Panc1 (cell line): ENCODE data around the gene DCP2. TPM values are rescaled to one million over a fixed set of nuclear protein-coding genes. Genes with fewer than 3 reads are reported as not detected.

ENCODE experiments used
- ATAC-seq: fragments of 200-7000 bp; cut with Tn5 transposase; 2 replicates; pipeline ENCODE4 v1.9.1; 2020; ENCODE audit warnings: mild to moderate bottlenecking, moderate library complexity
- BruUV-seq: library from RNA; stranded (reverse); fragments of 400-500 nt; replicated peaks from 2 replicates; lab custom pipeline; 2021; lab: Mats Ljungman, UMichigan
- CTCF ChIA-PET: fragments of 300-600 bp; sonication (Branson Sonifier 250); formaldehyde crosslinking; loops from one replicate; lab custom pipeline; 2022; ENCODE audit warnings: antibody characterized with exemption; lab: Charles Lee
- POLR2A ChIA-PET: fragments of 300-600 bp; sonication (Branson Sonifier 250); formaldehyde crosslinking; loops from one replicate; lab custom pipeline; 2022; ENCODE audit warnings: antibody characterized with exemption; lab: Charles Lee
- DNase-seq: peaks from one replicate; pipeline ENCODE4 v3.0.0-alpha.2; 2010; ENCODE audit warnings: low read depth, low spot score
- H3K27ac ChIP-seq: 2 replicates; pipeline ENCODE4 v1.5.1; 2011; ENCODE audit warnings: mild to moderate bottlenecking, low read length, inconsistent platforms
- H3K27me3 ChIP-seq: fragments of 200-500 bp; sonication (Bioruptor generic); 2 replicates; pipeline ENCODE4 v1.6.0; 2014; ENCODE audit warnings: low read length, inconsistent platforms; ENCODE audit not compliant: control insufficient read depth, insufficient read depth
- H3K36me3 ChIP-seq: fragments of 200-500 bp; sonication (Bioruptor generic); 2 replicates; pipeline ENCODE4 v1.5.1; 2014; ENCODE audit warnings: inconsistent platforms, mild to moderate bottlenecking, low read length, moderate library complexity; ENCODE audit not compliant: control insufficient read depth, insufficient read depth
- H3K4me1 ChIP-seq: 2 replicates; pipeline ENCODE4 v1.5.1; 2011; ENCODE audit warnings: inconsistent platforms, mild to moderate bottlenecking, low read length, moderate library complexity; ENCODE audit not compliant: control insufficient read depth, insufficient read depth
- H3K4me3 ChIP-seq, 2 experiments: 2 replicates each; pipeline ENCODE4 v1.5.1; 2011 to 2012; ENCODE audit warnings: low read depth in 2 of 2, low read length in 2 of 2, mild to moderate bottlenecking in 2 of 2, inconsistent platforms in 1 of 2, moderate library complexity in 1 of 2
- H3K9me3 ChIP-seq: fragments of 200-500 bp; sonication (Bioruptor generic); 2 replicates; pipeline ENCODE4 v1.5.1; 2014; ENCODE audit warnings: low read depth, mild to moderate bottlenecking, inconsistent platforms, low read length, moderate library complexity; ENCODE audit not compliant: control insufficient read depth, insufficient read depth
- CTCF ChIP-seq: fragments of 450-650 bp; IDR thresholded peaks from 2 replicates; pipeline ENCODE4 v1.5.1; 2017; ENCODE audit warnings: mild to moderate bottlenecking
- POLR2AphosphoS5 ChIP-seq: IDR thresholded peaks from 2 replicates; pipeline ENCODE4 v1.6.1; 2012; ENCODE audit warnings: mild to moderate bottlenecking, low read depth, low read length, moderate library complexity
- REST ChIP-seq, 2 experiments: IDR thresholded peaks; 2 replicates each; pipeline ENCODE4 v1.6.1; 2011 to 2012; ENCODE audit warnings: low read depth in 2 of 2, control low read depth in 1 of 2, low read length in 1 of 2, mild to moderate bottlenecking in 1 of 2, moderate library complexity in 1 of 2; ENCODE audit not compliant: insufficient read depth in 1 of 2
- SIN3A ChIP-seq: IDR thresholded peaks from 2 replicates; pipeline ENCODE4 v1.6.1; 2012; ENCODE audit warnings: low read depth, mild to moderate bottlenecking, low read length, moderate library complexity, borderline replicate concordance; ENCODE audit not compliant: insufficient read depth
- TCF7L2 ChIP-seq: IDR thresholded peaks from 2 replicates; pipeline ENCODE4 v1.6.1; 2011; ENCODE audit warnings: mild to moderate bottlenecking, low read depth, low read length, inconsistent platforms
- in situ Hi-C: cut with HindIII; loops from 2 replicates; pipeline ENCODE4 v1.10.0; 2016; ENCODE audit warnings: low sequenced_read_pairs, low pct_unique_long_range_greater_than_20kb
- intact Hi-C: fragments of 100-400 bp; cut with micrococcal nuclease; formaldehyde crosslinking; loops from one replicate; pipeline ENCODE4 v1.10.0; 2022; ENCODE audit not compliant: unreplicated experiment
- total RNA-seq: library from RNA; stranded (reverse); gene quantifications from one replicate; pipeline ENCODE4 v1.2.1, GENCODE V29; 2021; ENCODE audit not compliant: unreplicated experiment

DCP2 gene
- total RNA-seq, 1 experiment from 2014 or later: 70.4 TPM

- Histone ChIP-seq H3K4me1 (no peaks in the 10 kb centered on the region), H3K27ac (no peak overlapping the region), H3K27me3 (no peaks in the 10 kb centered on the region), H3K36me3 (no peaks in the 10 kb centered on the region), H3K4me3 (no peak overlapping the region), H3K9me3 (no peaks in the 10 kb centered on the region)
- ATAC-seq (no peak), DNase-seq (no peak)
- intact Hi-C loops (loop anchor here (10.0 kb wide), 1 partner anchor 148 kb away; no protein-coding TSS in a partner anchor), in situ Hi-C loops (no loop called here)
- no peak for TF ChIP-seq CTCF
- no peak for TF ChIP-seq POLR2AphosphoS5
- TF ChIP-seq SIN3A: no peak
- no peak for TF ChIP-seq TCF7L2
- TF ChIP-seq REST (IDR thresholded peaks at IDR 0.05; ENCODE audit: insufficient read depth in 1 of 2, low read depth in 2 of 2, low read length in 1 of 2): no peak
- ChIA-PET CTCF (no interaction called here), POLR2A (no interaction called here)
- no TSS peak for BruUV-seq
Observed at GRCh38 chr5:113056988-113057387, 80.4 kb downstream of the DCP2 start.

GRCh38 chr5:113057557-113057984 lies 81.0 kb downstream of the DCP2 start:
- ChIA-PET POLR2A (interaction anchor here (0.6 kb wide), 1 partner anchor 33 kb away, joined by 4 read pairs; no protein-coding TSS in a partner anchor), CTCF (no interaction called here)
- Histone ChIP-seq H3K4me3 (no peak overlapping the region), H3K4me1 (no peaks in the 10 kb centered on the region), H3K27ac (no peak overlapping the region), H3K27me3 (no peaks in the 10 kb centered on the region), H3K36me3 (no peaks in the 10 kb centered on the region), H3K9me3 (no peaks in the 10 kb centered on the region)
- no peak for DNase-seq
- ATAC-seq: peak; percentile 66
- no peak for TF ChIP-seq REST (IDR thresholded peaks at IDR 0.05; ENCODE audit: insufficient read depth in 1 of 2, low read depth in 2 of 2, low read length in 1 of 2)
- TF ChIP-seq CTCF: no peak; the same call in 1 of the 2 replicates
- TF ChIP-seq SIN3A: no peak
- TF ChIP-seq POLR2AphosphoS5: no peak
- TF ChIP-seq TCF7L2: no peak
- intact Hi-C loops: loop anchor here (10.0 kb wide), 1 partner anchor 147 kb away; no protein-coding TSS in a partner anchor
- in situ Hi-C loops: no loop called here
- BruUV-seq: no TSS peak
